Left renal cortex interstitium (tissue), 4 donors: ENCODE measurements around the gene FAM209B. TPM values are rescaled to one million over a fixed set of nuclear protein-coding genes. Genes with fewer than 3 reads are reported as not detected.
"Not testable (repeated sequence)": the region's sequence is repeated elsewhere in the genome, so short reads cannot be mapped to it uniquely, and the experiment has no call there.

Experiments used
- DNase-seq, 4 donors: peaks; one replicate each; pipeline ENCODE4 v3.0.0-alpha.2; 2013; ENCODE audit warnings: low read depth in 4 of 4, low spot score in 2 of 4, missing footprints in 1 of 4
- polyA plus RNA-seq, 4 donors: library from polyadenylated mRNA; unstranded; fragments of 120-200 nt; gene quantifications; one replicate each; pipeline ENCODE4 v1.2.1, GENCODE V29; 2013; ENCODE audit not compliant: insufficient read length in 4 of 4

The FAM209B gene, protein sequence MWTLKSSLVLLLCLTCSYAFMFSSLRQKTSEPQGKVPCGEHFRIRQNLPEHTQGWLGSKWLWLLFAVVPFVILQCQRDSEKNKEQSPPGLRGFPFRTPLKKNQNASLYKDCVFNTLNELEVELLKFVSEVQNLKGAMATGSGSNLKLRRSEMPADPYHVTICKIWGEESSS
- under 1 TPM in 2 of 4 donors, not detected in 2; 0.33 to 0.43 TPM for polyA plus RNA-seq

DNA sequence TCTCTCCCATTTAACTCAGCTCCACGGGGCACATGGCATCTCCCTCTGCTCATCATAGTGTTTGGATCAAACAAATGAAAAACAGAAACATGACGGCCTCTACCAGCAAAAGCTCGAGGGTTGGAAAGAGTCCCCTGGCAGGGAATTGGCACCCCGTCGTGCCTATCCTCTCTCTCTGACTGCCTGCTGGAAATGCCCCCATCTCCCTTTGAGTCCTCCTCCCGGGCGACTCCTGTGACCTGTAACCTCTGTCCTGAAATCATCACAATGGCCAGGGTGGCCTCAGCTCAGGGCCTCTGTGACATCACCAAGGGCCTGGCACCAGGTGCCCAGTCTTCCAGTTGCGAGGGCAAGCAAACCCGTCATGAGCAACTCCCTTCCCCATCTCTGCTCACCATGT lies at the start of gene FAM209B:
Gene FAM209B, plus strand, starts transcription at position 301 of the 400 bp plus-strand sequence. Its CDS starts 96 bp downstream, at position 397.
- not testable (repeated sequence) for DNase-seq

DNA sequence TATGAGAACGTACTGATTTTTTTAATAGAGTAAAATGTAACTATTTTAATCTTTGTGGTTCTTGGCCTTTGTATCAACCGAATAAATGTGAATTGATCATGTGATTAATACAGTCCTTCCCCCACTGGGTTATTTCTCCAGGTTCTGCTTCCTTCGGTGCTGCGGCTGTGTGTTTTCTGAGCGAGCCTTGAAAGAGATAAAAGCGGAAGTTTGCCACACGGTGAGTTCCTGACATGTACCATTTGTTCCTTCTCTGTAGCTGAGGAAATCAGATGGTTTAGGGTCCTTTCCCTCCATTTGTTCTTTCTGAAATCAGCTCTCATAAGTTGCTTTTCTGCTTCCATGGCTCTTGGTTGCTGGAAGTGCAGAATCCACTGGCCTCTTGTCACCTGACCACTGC lies 49.1 kb upstream of the FAM209B start:
- DNase-seq = no peak

DNA sequence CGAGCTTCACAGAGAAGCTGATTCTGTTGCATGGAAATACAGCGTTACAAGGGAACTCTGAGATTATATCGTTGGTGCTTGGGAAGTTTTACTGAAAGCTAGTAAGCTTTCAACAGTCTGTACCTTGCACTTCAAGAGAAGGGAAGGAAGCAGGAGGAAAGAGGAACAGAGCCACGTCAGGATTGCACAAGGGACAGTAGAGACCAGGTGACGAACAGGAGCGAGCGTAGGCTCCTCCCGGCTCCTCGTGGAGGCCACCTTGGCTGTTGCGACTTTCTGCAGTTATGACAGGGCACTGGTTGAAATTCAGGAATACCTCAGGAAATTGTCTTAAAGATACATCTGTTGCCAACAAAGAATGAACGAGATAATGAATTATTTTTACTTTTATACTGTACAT lies 45.8 kb upstream of the FAM209B start:
- DNase-seq = no peak

DNA sequence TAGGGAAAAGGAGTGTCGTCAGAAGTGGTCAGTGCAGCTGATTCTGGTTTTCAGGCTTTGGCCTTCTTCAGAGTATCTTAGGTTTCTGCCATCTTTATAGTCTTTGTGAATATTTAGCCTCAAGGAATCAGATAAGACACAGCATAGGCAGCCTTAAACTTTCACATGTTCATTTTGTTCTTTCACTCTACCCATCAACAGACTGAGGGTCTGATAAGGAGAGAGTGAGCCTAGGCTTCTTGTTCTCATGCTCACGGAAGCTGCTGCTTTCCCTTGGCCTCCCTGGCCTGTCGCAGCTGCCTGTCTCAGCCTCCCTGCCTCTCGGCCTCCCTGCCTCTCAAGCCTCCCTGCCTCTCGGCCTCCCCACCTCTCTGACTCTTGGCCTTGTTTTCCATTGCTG lies 44.5 kb upstream of the FAM209B start:
- DNase-seq = no peak

DNA sequence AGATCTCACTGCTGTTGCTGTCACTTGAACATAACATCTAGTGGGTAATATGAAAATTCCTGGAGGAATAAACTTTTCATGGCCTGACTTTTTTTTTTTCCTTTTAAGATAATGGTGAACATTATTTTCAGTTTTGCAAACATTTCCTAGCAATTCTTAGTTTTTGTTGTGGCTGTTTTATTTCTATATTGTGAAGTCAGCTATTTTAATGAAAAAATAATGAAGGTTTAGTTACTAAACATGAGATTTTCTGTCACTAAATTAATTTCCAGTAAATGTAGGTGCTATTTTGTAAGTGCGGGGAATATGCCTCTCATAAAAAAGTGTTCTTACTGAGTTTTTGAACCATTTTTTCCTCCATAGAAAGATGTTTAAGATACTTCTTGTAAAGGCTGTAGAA lies 31.9 kb upstream of the FAM209B start:
- DNase-seq = no peak

DNA sequence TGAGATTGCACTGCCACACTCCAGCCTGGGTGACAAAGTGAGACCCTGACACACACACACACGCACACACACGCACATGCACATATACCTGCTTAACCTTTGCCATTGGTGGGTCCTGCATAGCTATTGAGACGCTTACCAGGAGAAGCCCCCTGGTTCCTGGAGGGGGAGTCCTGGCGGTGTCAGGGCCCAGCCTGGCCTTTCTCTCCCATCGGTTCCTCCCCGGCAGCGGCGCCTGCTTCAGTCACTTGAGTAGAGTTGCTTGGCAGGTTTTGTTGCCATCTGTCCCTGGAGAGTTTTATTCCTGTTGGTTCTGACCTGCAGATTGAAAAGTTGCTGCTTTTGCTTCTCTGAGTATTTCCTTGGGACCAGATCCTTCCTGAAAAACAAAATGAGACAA lies 29.1 kb upstream of the FAM209B start:
- no peak for DNase-seq

DNA sequence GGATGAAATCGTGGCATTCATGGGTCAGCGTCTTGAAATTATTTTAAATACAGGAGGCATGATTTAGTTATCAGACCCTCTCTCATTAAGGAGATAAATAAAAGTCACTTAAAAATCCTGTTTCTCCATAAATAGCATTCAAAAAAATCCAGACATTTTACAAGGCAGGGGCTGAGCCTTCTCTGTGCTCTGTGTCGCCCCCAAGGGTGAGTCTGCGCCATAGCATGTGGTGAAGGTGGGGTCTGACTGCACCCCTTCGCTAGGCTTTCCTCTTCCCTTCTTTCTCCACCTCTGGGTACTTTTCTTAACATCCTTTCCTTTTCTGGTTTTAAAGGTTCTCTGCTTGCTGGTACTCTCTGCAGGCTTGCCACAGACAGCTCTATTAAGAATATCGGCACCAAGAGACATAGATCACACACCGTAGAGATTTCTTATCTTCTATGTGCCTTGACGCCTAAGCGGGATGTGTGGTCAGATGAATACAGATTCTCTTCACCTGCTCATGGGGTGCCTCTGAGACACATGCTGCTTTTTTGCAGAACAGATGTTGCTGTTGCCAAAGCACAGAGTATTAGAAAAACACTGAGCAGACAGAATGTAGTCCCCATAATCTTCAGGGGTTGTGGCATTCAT lies 28.6 kb upstream of the FAM209B start:
- no peak for DNase-seq

DNA sequence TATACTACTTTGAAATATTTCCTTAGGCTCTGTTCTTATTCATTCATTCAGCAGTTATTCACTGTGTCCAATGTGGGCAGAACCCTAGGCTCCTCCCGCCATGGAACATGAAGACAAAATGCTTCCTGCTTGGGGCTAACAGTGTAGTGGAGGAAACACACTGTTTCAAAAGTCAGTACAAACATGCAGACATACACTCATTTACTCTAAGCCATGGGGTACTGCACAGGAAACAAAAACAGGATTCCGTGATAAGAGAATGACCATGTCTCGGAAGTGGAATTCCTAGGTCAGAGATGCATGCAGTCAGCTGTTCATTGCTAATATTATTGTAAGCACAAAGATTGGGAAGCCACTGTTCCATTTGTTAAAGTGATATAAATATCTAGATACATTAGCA lies 26.9 kb upstream of the FAM209B start:
- no peak for DNase-seq

DNA sequence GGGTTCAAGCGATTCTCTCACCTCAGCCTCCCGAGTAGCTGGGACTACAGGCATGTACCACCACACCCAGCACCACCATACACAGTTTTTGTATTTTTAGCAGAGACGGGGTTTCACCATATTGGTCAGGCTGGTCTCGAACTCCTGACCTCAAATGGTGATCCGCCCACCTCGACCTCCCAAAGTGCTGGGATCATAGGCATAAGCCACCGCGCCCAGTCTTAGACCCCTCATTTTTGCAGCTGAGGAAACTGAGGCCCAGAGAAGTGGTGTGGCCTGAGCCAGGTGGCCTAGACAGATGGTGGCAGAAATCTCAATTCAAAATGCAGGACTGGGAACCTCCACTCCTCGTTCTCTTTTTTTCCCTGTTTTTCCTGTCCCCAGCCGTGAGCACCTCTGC lies 21.1 kb upstream of the FAM209B start:
- DNase-seq = no peak

DNA sequence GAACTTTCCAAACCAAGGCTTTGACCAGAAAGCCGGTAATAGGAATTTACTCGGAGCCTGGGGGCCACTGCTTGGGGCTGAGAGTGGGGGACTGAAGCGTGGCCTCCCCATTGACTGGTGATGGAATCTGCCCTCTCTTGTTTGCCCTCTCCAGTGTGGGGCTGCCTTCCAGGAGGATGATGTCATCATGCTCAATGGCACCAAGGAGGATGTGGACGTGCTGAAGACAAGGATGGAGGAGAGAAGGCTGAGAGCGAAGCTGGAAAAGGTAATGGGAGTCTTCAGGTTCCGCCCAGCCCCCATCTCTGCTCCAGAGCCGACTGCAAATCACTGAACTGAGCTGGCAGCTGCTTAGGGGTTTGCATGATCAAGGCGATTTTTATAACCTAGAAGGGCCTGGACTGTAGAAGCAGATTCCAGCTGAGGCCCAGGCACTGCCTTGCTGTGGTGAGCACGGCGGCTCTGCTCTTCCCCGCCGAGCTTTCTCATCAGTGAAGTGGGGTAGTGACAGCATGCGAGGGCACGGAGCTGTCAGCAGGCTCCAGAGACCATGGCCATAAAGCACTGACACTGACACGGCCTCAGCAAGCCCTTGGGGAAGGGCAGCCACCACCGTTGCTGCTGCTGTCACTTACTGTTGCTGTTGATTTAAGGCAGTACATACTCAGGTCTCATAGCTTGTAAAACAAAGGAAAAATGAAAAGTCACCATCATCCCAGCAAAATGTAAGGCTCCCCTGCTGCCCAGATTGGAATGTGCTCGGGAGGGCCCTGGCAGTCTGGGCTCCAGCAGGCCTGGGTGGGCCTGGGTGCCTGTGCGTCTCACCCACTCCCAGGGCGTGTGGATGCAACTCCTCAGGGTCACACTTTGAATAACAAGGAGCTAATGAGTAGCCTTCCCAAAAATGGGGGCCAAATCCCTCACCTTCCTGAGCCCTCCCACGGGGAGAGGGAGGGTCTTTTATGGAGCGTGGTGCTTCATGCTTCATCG lies 19.6 kb upstream of the FAM209B start:
- DNase-seq = no peak

DNA sequence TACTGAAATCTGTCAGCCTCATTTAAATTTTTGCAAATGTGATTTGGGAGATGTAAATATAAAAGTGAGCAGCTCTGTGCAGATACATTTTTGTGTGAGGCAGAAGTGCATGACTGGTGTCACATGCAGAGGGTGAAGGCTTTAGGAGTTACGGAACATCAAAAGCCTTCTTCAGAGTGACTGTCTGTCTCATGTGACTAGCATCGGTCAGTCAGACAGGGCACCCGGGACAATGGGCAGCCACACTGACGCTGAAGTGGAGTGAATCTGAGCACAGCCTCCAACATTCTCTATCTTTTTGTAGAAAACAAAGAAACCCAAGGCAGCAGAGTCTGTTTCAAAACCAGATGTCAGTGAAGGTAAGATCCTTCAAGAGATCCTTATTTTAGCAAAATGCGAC lies 16.4 kb upstream of the FAM209B start:
- DNase-seq = no peak

DNA sequence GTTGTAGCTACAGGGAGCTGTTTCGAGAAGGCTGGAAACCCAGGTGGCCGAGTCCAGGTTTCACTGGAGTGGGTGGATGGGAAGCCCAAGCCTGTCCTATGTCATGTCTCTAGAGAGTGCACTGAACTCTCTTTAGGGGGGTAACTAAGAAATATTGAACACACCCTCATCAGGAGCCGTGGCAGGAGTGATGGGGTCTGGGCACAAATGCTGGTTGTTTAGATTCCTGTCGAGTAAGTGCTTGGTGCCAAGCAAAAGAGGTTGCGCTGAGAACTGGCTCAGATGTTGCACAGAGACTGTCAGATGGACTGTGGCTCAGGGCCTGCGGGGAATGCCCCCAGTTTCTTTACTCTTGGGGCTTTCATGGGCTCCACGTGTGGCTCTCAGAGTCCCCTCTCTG lies 15.8 kb upstream of the FAM209B start:
- DNase-seq = no peak

DNA sequence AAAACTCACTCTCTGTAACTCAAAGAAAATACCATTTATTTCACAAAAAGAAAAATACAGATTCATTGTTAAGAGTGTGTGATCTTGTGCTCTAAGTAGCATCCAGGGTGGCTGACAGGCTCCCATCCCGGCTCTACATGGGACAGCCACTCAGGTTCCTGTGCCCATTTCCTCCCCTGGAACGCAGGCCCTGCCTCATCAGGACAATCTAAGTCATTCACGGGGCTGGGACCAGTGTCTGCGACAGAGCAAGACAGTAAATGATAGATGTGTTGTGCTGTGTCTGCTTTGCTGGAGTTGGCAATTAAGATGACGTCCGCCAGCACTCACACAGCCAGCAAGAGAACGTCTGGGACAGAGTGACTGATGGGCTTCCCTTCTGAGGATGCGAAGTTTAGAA lies 15.4 kb upstream of the FAM209B start:
- no peak for DNase-seq

DNA sequence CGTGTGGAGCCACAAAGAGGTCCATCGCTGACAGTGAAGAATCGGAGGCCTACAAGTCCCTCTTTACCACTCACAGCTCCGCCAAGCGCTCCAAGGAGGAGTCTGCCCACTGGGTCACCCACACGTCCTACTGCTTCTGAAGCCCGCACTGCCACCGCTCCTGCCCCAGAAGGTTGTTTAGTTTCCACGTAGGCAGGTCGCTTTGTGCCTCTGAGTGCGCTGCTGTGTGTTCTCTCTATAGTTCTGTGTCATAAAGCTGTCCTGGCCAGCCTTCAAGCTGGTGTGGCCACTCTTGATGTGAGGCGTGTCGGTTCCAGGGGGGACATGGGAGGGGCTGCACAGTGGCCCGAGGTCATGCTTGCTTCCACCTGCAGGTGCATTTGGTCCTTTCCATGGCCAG lies 14.9 kb upstream of the FAM209B start:
- no peak for DNase-seq

DNA sequence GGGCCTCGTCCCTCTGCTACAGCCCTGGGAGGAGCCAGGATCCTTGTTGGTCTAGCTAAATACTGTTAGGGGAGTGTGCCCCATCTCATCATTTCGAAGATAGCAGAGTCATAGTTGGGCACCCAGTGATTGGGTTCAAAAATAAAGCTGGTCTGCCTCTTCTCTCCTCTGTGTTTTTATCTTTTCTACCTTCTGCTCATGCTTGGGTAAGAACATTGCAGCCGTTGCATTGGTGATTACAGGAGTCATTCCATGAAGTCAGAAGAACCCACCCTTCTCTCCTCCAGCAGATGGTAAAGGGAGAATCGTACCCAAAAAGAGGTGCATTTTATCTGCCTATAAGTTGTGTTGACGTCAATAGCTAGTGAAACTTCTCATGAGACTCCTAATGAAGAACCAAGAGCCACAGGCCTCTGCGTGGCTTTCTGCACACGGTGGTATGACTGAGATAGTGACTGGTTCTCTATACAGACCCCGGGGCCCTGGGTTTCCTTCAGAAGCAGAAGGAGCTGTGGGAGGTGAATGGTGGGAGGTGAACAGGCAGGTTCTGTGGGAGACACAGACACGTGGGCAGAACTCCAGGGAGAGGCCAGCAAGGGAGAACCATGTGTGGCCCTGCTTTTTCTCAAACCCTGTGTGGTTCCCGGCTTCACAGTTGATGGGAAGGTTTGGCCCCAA lies 14.2 kb upstream of the FAM209B start:
- no peak for DNase-seq

DNA sequence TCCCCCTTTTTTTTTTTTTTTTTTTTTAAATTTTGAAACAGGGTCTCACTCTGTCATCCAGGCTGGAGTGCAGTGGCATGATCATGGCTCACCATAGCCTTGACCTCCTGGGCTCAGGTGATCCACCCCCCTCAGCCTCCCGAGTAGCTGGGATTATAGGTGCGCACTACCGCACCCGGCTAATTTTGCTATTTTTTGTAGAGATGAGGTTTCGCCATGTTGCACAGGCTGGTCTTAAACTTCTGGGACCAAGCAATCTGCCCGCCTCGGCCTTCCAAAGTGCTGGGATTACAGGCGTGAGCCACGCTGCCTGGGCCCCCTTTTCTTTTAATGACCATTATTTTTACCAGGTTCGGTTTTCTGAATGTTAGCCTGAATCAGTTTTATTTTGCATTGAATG lies 13.5 kb upstream of the FAM209B start:
- DNase-seq = no peak

DNA sequence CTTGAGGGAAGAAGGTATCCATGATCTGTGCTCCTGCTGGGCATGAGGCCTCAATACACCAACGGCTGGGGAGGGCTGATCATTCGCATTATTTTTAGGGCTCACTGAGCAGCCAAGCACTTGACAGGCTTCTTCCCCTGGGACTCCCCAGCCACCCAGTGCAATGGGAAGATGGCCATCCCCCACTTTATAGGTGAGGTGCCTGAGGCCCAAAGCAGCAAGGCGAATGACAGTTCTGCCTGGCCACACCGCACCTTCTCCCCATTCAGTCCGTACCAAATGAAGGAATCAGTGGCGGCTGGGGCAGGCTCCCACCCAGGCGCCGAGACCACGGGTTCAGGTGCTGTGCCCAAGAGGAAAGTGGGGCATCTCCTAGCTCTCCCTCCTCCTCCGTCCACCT lies 12.9 kb upstream of the FAM209B start:
- no peak for DNase-seq

DNA sequence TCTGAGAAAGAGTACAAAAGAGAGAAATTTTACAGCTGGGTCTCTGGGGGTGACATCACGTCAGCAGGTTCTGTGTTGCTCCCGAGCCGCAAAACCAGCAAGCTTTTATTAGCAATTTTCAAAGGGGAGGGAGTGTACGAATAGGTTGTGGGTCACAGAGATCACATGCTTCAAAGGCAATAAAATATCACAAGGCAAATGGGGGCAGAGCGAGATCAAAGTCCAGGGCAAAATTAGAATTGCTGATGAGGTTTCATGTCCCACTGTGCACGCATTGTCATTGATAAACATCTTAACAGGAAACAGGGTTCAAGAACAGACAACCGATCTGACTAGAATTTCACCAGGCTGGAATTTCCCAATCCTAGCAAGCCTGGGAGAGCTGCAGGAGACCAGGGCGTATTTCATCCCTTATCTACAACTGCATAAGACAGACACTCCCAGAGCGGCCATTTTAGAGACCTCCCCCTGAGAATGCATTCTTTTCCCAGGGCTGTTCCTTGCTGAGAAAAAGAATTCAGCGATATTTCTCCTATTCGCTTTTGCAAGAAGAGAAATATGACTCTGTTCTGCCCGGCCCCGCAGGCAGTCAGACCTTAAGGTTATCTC lies 12.2 kb upstream of the FAM209B start:
- DNase-seq = not testable (repeated sequence)

DNA sequence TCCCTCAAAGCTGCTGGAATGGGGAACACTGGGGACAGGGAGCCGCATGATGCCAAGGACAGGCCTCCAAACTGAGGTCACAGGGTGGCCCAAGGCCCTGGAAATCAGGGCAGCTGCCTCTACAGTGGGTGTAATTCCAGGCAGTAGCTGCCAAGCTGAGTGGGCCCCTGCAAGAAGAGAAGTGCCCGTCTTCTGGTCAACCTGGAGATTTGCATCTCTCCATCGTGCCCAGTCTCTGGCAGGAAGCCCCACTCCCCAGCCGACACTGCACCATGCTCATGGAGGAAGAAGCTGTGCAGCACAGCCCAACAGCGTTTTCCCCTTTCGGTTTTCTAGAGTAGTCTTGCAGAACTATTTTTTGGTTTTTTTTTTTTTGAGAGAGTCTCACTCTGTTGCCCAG lies 10.7 kb upstream of the FAM209B start:
- no peak for DNase-seq

DNA sequence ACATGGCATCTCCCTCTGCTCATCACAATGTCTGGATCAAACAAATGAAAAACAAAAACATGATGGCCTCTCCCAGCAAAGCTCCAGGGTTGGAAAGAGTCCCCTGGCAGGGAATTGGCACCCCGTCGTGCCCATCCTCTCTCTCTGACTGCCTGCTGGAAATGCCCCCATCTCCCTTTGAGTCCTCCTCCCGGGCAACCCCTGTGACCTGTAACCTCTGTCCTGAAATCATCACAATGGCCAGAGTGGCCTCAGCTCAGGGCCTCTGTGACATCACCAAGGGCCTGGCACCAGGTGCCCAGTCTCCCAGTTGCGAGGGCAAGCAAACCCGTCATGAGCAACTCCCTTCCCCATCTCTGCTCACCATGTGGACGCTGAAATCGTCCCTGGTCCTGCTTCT lies 8.6 kb upstream of the FAM209B start, which contains the start of gene FAM209A:
Gene FAM209A, plus strand, starts transcription at position 301 of the 400 bp plus-strand sequence. Its CDS starts 65 bp downstream, at position 366.
- DNase-seq = not testable (repeated sequence)
